Measurements from ENCODE around the gene ZNF672.

The ZNF672 gene

DNA sequence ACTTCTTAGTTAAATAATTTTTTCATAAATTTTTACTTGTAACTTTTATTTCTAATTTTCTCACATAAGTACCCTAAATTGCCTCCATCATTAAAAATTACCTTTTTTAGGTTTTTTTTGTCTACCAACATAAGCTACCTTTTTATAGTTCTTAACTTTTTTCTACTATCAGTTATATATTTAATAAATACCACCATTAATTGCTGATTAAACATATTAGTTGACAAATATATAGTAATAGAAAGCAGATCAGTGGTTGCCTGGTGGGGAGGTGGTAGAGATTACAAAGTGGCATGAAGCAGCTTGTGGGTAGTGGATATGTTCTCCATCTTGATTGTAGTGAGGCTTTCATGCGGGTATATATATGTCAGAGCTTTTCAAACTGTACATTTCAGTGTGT lies 6.2 kb upstream of the ZNF672 start:
- TF ChIP-seq, protein P1, sequence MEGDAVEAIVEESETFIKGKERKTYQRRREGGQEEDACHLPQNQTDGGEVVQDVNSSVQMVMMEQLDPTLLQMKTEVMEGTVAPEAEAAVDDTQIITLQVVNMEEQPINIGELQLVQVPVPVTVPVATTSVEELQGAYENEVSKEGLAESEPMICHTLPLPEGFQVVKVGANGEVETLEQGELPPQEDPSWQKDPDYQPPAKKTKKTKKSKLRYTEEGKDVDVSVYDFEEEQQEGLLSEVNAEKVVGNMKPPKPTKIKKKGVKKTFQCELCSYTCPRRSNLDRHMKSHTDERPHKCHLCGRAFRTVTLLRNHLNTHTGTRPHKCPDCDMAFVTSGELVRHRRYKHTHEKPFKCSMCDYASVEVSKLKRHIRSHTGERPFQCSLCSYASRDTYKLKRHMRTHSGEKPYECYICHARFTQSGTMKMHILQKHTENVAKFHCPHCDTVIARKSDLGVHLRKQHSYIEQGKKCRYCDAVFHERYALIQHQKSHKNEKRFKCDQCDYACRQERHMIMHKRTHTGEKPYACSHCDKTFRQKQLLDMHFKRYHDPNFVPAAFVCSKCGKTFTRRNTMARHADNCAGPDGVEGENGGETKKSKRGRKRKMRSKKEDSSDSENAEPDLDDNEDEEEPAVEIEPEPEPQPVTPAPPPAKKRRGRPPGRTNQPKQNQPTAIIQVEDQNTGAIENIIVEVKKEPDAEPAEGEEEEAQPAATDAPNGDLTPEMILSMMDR (IDR thresholded peaks at IDR 0.05; ENCODE audit: control extremely low read depth, extremely low read depth, low read depth, missing control alignments), result no peak
- DNase-seq (ENCODE audit: extremely low spot score), result no peak
- ChIA-PET POLR2A (no interaction called here), CTCF (interaction anchor here (0.9 to 7.3 kb wide), 3 partner anchors 12 to 26 kb away, joined by 3 to 48 read pairs (median 3); partner anchors contain the start of gene ZNF692)

DNA sequence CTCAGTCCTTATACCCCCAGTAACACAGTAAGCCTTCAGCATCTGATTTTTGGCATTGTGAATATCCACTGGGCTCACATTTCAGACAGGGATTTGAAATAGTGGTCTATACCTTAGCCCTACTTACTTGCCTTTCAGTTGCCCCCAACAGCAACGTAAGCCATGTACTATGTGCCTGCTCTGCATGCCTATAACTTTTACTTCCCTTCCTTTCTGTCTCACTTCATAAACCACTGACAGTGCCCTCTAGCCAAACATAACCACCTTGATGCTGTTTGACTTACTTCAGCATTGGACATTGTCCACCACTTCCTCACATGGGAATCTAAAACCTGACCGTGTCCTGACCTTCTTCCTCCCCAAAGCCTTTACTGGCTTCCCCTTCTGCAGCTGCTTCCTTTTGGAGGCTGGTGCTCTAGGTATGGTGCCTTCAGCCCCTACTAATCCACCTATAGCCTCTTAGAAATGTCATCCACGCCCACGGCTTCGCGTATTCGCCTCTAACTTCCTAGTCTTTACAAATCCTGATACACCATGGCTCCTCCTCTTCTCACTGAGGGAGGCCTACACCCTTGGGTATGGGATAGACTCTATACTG lies 3.6 kb upstream of the ZNF672 start:
- DNase-seq (ENCODE audit: extremely low spot score), result no peak

DNA sequence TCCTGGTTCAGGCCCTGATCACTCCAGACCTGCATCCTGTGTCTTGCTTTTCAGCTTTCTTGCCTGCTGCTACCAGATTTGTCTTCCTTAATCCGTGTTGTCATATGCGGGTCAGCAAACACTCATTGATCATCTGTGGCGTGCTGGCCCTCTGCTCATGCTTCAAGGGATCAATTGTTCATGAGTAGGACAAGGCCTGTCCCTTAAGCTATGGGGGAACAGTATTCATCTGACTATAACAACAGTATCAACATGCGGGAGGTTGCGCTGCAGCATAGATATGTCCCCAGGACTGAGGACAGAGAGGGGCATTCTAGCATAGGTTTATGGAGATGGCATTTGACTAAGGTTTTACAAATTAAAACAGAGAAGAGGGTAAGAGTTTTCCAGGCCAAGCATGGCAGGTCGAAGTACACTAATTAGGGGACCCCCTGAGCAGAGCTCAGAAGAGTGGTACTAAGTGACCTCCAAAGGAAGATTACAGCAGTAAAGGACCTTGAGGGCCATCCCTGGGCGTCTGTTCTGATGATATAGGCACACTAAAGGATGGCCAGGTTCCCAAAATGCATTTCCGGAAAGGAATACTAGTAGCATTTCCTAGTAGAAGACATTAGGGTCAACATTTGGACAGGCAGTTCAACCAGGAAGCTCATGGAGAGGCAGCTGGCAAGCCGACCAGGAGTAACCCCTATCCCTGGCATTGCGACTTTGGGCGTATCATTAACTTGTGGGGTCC lies 811 bp upstream of the ZNF672 start:
- TF ChIP-seq, protein P1 (IDR thresholded peaks at IDR 0.05; ENCODE audit: control extremely low read depth, extremely low read depth, low read depth, missing control alignments), result no peak
- ChIA-PET POLR2A (interaction anchor here (0.9 to 2.1 kb wide), 6 partner anchors 9 to 36 kb away, joined by 3 to 19 read pairs (median 8); partner anchors contain the start of genes SH3BP5L and ZNF692), CTCF (interaction anchor here (0.9 to 5.7 kb wide), 6 partner anchors 11 to 214 kb away, joined by 3 to 78 read pairs (median 4); partner anchors contain the start of genes SH3BP5L and ZNF692)
- DNase-seq (ENCODE audit: extremely low spot score), result no peak

More for the DNA sequence above, 3.6 kb upstream of the ZNF672 start:
- ChIA-PET CTCF (no interaction called here), POLR2A (no interaction called here)
- TF ChIP-seq, protein P1 (IDR thresholded peaks at IDR 0.05; ENCODE audit: control extremely low read depth, extremely low read depth, low read depth, missing control alignments), result no peak

DNA sequence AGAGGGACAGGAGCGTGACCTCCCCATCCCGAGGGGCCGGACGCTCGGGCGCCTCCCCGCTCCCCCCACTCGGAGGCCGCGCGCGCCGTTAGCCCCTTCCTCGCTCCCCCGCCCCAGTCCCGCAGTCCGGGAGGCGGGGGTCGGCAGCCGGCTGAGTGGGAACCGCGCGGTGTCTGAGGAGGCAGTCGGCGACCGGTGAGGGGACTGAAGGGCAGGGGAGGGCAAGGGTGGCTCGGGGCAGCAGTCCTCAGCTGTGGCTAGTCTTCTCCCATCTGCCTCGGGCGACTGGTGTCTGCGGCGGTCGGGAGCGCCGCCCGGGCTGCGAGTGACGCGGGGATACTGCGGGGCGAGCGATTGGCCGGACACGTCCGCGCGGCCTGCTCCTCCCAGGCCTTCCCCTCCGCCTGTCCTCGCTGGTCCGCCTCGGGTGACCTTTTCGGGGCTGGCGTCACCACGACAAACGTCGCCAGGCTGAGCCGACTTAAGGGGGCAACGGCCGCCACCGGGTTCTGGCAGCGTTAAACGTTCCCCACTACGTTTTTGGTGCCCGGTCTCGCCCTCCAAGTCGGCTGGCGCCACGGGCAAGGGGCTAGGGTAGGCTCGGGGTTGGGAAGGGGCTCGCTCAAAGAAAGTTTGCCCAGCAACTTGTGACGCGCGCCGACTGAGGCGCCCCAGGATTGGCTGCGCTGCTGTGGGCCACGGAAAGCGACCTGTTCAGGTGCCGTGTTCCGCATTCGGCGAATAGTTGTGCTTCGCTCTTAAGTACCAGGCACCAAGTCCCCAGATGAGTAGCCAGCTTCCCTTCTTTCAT lies 538 bp downstream of the ZNF672 start:
- ChIA-PET CTCF (interaction anchor here (1.1 to 5.7 kb wide), 8 partner anchors 9 to 216 kb away, joined by 3 to 78 read pairs (median 3); partner anchors contain the start of genes SH3BP5L and ZNF692), POLR2A (interaction anchor here (0.6 to 2.1 kb wide), 11 partner anchors 10 to 152 kb away, joined by 3 to 19 read pairs (median 6); partner anchors contain the start of genes SH3BP5L and ZNF692)
- DNase-seq (ENCODE audit: extremely low spot score), result peak; percentile 87
- TF ChIP-seq, protein P1 (IDR thresholded peaks at IDR 0.05; ENCODE audit: control extremely low read depth, extremely low read depth, low read depth, missing control alignments), result no peak

DNA sequence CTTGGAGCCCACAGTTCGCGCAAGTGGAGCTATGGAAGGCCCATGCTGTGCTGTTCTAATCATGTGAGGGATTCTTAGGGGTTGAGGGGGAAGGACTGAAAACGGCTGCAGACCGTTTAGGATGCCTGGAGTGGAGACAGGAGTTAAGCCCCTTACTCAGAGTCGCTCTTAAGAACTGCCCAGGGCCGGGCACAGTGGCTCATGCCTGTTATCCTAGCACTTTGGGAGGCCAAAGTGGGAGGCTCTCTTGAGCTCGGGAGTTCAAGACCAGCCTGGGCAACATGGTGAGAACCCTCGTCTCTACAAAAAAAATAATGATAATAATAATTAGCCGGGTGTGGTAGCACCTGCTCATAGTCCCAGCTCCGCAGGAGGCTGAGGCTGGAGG lies 1.1 kb downstream of the ZNF672 start:
- DNase-seq (ENCODE audit: extremely low spot score), result no peak
- POLR2A ChIA-PET, result interaction anchor here (0.6 to 2.1 kb wide), 6 partner anchors 11 to 153 kb away, joined by 3 to 9 read pairs (median 6); partner anchors contain the start of gene ZNF692
- CTCF ChIA-PET, result interaction anchor here (1.3 to 5.7 kb wide), 5 partner anchors 8 to 87 kb away, joined by 3 to 78 read pairs (median 3); partner anchors contain the start of genes SH3BP5L and ZNF692
- TF ChIP-seq, protein P1 (IDR thresholded peaks at IDR 0.05; ENCODE audit: control extremely low read depth, extremely low read depth, low read depth, missing control alignments), result no peak

DNA sequence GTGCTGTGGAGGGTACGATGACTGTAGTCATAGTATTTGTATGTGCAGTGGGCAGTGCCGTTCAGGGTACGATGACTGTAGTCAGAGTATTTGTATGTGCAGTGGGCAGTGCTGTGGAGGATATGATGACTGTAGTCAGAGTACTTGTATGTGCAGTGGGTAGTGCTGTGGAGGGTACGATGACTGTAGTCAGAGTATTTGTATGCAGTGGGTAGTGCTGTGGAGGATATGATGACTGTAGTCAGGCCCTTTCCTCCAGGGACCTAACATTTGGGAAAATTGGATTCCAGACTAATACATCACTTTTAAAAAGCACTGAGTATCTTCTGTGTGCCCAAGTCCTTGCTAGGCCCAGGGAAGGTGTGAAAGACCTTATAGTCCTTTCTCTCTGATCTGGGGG lies 2.9 kb downstream of the ZNF672 start:
- DNase-seq (ENCODE audit: extremely low spot score), result no peak
- TF ChIP-seq, protein P1 (IDR thresholded peaks at IDR 0.05; ENCODE audit: control extremely low read depth, extremely low read depth, low read depth, missing control alignments), result no peak
- ChIA-PET POLR2A (no interaction called here), CTCF (interaction anchor here (0.8 to 5.7 kb wide), 11 partner anchors 10 to 86 kb away, joined by 3 to 78 read pairs (median 5); partner anchors contain the start of genes SH3BP5L and ZNF692)

Data from GM10248 (cell line).